H9 (cell line): Measurements from ENCODE around the gene MFRP. TPM values are rescaled to one million over a fixed set of nuclear protein-coding genes. Genes with fewer than 3 reads are reported as not detected.

Experiments
- DNase-seq: peaks from one replicate; pipeline ENCODE4 v3.0.0-alpha.2; 2017
- H2AFZ ChIP-seq: one replicate; pipeline ENCODE4 v1.6.1; 2013; ENCODE audit warnings: mild to moderate bottlenecking, low read length, control low read depth, moderate library complexity
- H2AK5ac ChIP-seq: 2 replicates; pipeline ENCODE4 v1.6.1; 2013; ENCODE audit warnings: low read length, control low read depth, mixed read lengths; ENCODE audit not compliant: insufficient read length
- H2BK120ac ChIP-seq: one replicate; pipeline ENCODE4 v1.6.1; 2013; ENCODE audit warnings: low read depth, mild to moderate bottlenecking, low read length, control low read depth, inconsistent platforms; ENCODE audit not compliant: poor library complexity, severe bottlenecking
- H2BK12ac ChIP-seq: 2 replicates; pipeline ENCODE4 v1.6.1; 2013; ENCODE audit warnings: low read length, control low read depth, mixed read lengths, low read depth; ENCODE audit not compliant: insufficient read length
- H2BK15ac ChIP-seq: 2 replicates; pipeline ENCODE4 v1.6.1; 2013; ENCODE audit warnings: low read depth, low read length, control low read depth
- H2BK20ac ChIP-seq: one replicate; pipeline ENCODE4 v1.6.1; 2013; ENCODE audit warnings: low read depth, mild to moderate bottlenecking, low read length, control low read depth, inconsistent platforms; ENCODE audit not compliant: poor library complexity, severe bottlenecking
- H2BK5ac ChIP-seq: 2 replicates; pipeline ENCODE4 v1.6.1; 2013; ENCODE audit warnings: low read length, control low read depth, mixed read lengths; ENCODE audit not compliant: insufficient read length
- H3K14ac ChIP-seq: 2 replicates; pipeline ENCODE4 v1.6.1; 2013; ENCODE audit warnings: low read length, control low read depth; ENCODE audit not compliant: insufficient read depth
- H3K18ac ChIP-seq: 2 replicates; pipeline ENCODE4 v1.6.1; 2013; ENCODE audit warnings: low read depth, mild to moderate bottlenecking, mixed read lengths, low read length, control low read depth; ENCODE audit not compliant: insufficient read length
- H3K23ac ChIP-seq: 2 replicates; pipeline ENCODE4 v1.6.1; 2013; ENCODE audit warnings: low read length, control low read depth, mixed read lengths, low read depth; ENCODE audit not compliant: insufficient read length
- H3K23me2 ChIP-seq: 2 replicates; pipeline ENCODE4 v1.6.1; 2013; ENCODE audit warnings: low read depth, mild to moderate bottlenecking, mixed read lengths, low read length, control low read depth; ENCODE audit not compliant: insufficient read length, poor library complexity, severe bottlenecking
- H3K27ac ChIP-seq: 2 replicates; pipeline ENCODE4 v1.5.1; 2013; ENCODE audit warnings: low read length, control low read depth, mixed read lengths, low read depth; ENCODE audit not compliant: insufficient read length
- H3K27me3 ChIP-seq: 2 replicates; pipeline ENCODE4 v1.6.1; 2013; ENCODE audit warnings: low read length, control low read depth, inconsistent platforms; ENCODE audit not compliant: insufficient read depth
- H3K4ac ChIP-seq: 2 replicates; pipeline ENCODE4 v1.6.1; 2013; ENCODE audit warnings: low read depth, mild to moderate bottlenecking, control low read depth, inconsistent platforms, low read length, moderate library complexity
- H3K4me1 ChIP-seq: 2 replicates; pipeline ENCODE4 v1.6.1; 2013; ENCODE audit warnings: low read length, control low read depth, inconsistent platforms; ENCODE audit not compliant: insufficient read depth
- H3K4me2 ChIP-seq: 2 replicates; pipeline ENCODE4 v1.6.1; 2013; ENCODE audit warnings: low read length, control low read depth, mixed read lengths; ENCODE audit not compliant: insufficient read length, insufficient read depth
- H3K56ac ChIP-seq: 2 replicates; pipeline ENCODE4 v1.6.1; 2013; ENCODE audit warnings: low read depth, mild to moderate bottlenecking, mixed read lengths, low read length, control low read depth; ENCODE audit not compliant: insufficient read length
- H3K79me1 ChIP-seq: 2 replicates; pipeline ENCODE4 v1.6.1; 2013; ENCODE audit warnings: low read depth, mild to moderate bottlenecking, moderate library complexity, low read length, control low read depth, inconsistent platforms; ENCODE audit not compliant: insufficient read depth, poor library complexity, severe bottlenecking
- H3K79me2 ChIP-seq: 2 replicates; pipeline ENCODE4 v1.6.1; 2013; ENCODE audit warnings: low read length, control low read depth, inconsistent platforms; ENCODE audit not compliant: insufficient read depth
- H3K9ac ChIP-seq: 2 replicates; pipeline ENCODE4 v1.6.1; 2013; ENCODE audit warnings: low read length, control low read depth, mixed read lengths; ENCODE audit not compliant: insufficient read length; ENCODE audit errors: extremely low read depth
- H3K9me3 ChIP-seq: one replicate; pipeline ENCODE4 v1.6.1; 2013; ENCODE audit warnings: low read depth, low read length, inconsistent platforms; ENCODE audit not compliant: control insufficient read depth
- H3T11ph ChIP-seq: one replicate; pipeline ENCODE4 v1.6.1; 2013; ENCODE audit warnings: mild to moderate bottlenecking, low read length, control low read depth, inconsistent platforms
- H4K20me1 ChIP-seq: one replicate; pipeline ENCODE4 v1.6.1; 2013; ENCODE audit not compliant: control insufficient read depth, insufficient read length, insufficient read depth
- H4K5ac ChIP-seq: 2 replicates; pipeline ENCODE4 v1.6.1; 2013; ENCODE audit warnings: low read depth, mild to moderate bottlenecking, mixed read lengths, low read length, control low read depth; ENCODE audit not compliant: insufficient read length
- H4K8ac ChIP-seq: replicated peaks from 2 replicates; pipeline ENCODE4 v1.6.1; 2013; ENCODE audit warnings: low read length, control low read depth, mixed read lengths, low read depth; ENCODE audit not compliant: insufficient read length
- H4K91ac ChIP-seq: 2 replicates; pipeline ENCODE4 v1.6.1; 2013; ENCODE audit warnings: low read depth, mild to moderate bottlenecking, moderate library complexity, mixed read lengths, low read length, control low read depth; ENCODE audit not compliant: insufficient read length
- H3K27ac Mint-ChIP-seq, 3 experiments: 2 replicates in 2 of 3; 3 replicates in 1 of 3; pipeline ENCODE4 v1.8.0; 2020 to 2021; ENCODE audit warnings: mixed read lengths in 3 of 3, mild to moderate bottlenecking in 1 of 3, moderate library complexity in 1 of 3
- H3K27me3 Mint-ChIP-seq: 2 replicates; pipeline ENCODE4 v1.8.0; 2021; ENCODE audit warnings: low read depth, mild to moderate bottlenecking, moderate library complexity, mixed read lengths
- H3K36me3 Mint-ChIP-seq, 3 experiments: 2 replicates in 2 of 3; 3 replicates in 1 of 3; pipeline ENCODE4 v1.8.0; 2020 to 2021; ENCODE audit warnings: low read depth in 3 of 3, mixed read lengths in 3 of 3; ENCODE audit not compliant: insufficient read depth in 1 of 3
- H3K4me1 Mint-ChIP-seq, 2 experiments: 2 replicates each; pipeline ENCODE4 v1.8.0; 2020; ENCODE audit warnings: mixed read lengths in 2 of 2
- H3K4me3 Mint-ChIP-seq, 2 experiments: 2 replicates in 1 of 2; 3 replicates in 1 of 2; pipeline ENCODE4 v1.8.0; 2020 to 2021; ENCODE audit warnings: mild to moderate bottlenecking in 2 of 2, mixed read lengths in 2 of 2, moderate library complexity in 1 of 2
- H3K9me3 Mint-ChIP-seq, 2 experiments: 2 replicates in 1 of 2; 3 replicates in 1 of 2; pipeline ENCODE4 v1.8.0; 2020; ENCODE audit warnings: mild to moderate bottlenecking in 2 of 2, mixed read lengths in 2 of 2, moderate library complexity in 1 of 2
- whole genome bisulfite sequencing: extraction: QIAGEN DNeasy Blood & Tissue Kit; methylation state at CpG from one replicate; pipeline ENCODE4 v1.1.7; 2013; ENCODE audit warnings: missing lambda C conversion rate, low lambda C conversion rate, mixed read lengths; ENCODE audit not compliant: insufficient read length; ENCODE audit errors: extremely low coverage; 5-methylcytosine and 5-hydroxymethylcytosine counted together
- total RNA-seq: library from RNA; stranded (reverse); gene quantifications from 2 replicates; pipeline ENCODE4 v1.2.1, GENCODE V29; 2021
- TF ChIP-seq, protein P1 (sequence below): fragments of 200-600 bp; sonication (generic); conservative IDR thresholded peaks from 3 replicates; pipeline ENCODE4 v1.8.0; 2021; ENCODE audit warnings: antibody characterized with exemption, mild to moderate bottlenecking

The MFRP gene
- total RNA-seq, 1 experiment from 2014 or later: not detected

- H3K27ac ChIP-seq: no peak overlapping the region
- no peaks in the 10 kb centered on the region for H4K20me1 ChIP-seq
- no peak overlapping the region for H4K5ac ChIP-seq
- H3K36me3 Mint-ChIP-seq: peaks cover 13 to 18% (median 15%) of the 10 kb centered on the region in 3 experiments
- no peak overlapping the region for H3K4ac ChIP-seq
- H3T11ph ChIP-seq: no peak overlapping the region
- no peak overlapping the region for H3K23ac ChIP-seq
- peak overlapping the region; percentile 38 to 99 for H3K4me3 Mint-ChIP-seq
- H3K27me3 ChIP-seq: peaks cover 16% of the 10 kb centered on the region
- H2BK120ac ChIP-seq: no peak overlapping the region
- no peak overlapping the region for H2AFZ ChIP-seq
- H3K79me1 ChIP-seq: peaks cover 9% of the 10 kb centered on the region
- no peak overlapping the region for H2BK15ac ChIP-seq
- peak overlapping the region; percentile 56 for H3K4me2 ChIP-seq
- H4K91ac ChIP-seq: no peak overlapping the region
- H3K23me2 ChIP-seq: peaks cover 28% of the 10 kb centered on the region
- DNase-seq: peak; percentile 40
- no peaks in the 10 kb centered on the region; a peak in 1 of 5 replicates for H3K9me3 Mint-ChIP-seq
- peaks cover 50% of the 10 kb centered on the region for H3K27me3 Mint-ChIP-seq
- no peaks in the 10 kb centered on the region; the same call in 1 of the 2 replicates for H3K4me1 ChIP-seq
- no peaks in the 10 kb centered on the region for H3K9me3 ChIP-seq
- H4K8ac ChIP-seq: no peak overlapping the region
- H2AK5ac ChIP-seq: no peak overlapping the region
- H2BK20ac ChIP-seq: no peak overlapping the region
- no peak overlapping the region for H3K27ac Mint-ChIP-seq
- peaks cover 43 to 65% of the 10 kb centered on the region in 2 experiments for H3K4me1 Mint-ChIP-seq
- H3K9ac ChIP-seq: no peak overlapping the region
- no peak overlapping the region for H3K56ac ChIP-seq
- H3K18ac ChIP-seq: no peak overlapping the region
- no peak overlapping the region for H3K14ac ChIP-seq
- TF ChIP-seq, protein P1, sequence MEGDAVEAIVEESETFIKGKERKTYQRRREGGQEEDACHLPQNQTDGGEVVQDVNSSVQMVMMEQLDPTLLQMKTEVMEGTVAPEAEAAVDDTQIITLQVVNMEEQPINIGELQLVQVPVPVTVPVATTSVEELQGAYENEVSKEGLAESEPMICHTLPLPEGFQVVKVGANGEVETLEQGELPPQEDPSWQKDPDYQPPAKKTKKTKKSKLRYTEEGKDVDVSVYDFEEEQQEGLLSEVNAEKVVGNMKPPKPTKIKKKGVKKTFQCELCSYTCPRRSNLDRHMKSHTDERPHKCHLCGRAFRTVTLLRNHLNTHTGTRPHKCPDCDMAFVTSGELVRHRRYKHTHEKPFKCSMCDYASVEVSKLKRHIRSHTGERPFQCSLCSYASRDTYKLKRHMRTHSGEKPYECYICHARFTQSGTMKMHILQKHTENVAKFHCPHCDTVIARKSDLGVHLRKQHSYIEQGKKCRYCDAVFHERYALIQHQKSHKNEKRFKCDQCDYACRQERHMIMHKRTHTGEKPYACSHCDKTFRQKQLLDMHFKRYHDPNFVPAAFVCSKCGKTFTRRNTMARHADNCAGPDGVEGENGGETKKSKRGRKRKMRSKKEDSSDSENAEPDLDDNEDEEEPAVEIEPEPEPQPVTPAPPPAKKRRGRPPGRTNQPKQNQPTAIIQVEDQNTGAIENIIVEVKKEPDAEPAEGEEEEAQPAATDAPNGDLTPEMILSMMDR: no peak
- H2BK5ac ChIP-seq: no peak overlapping the region
- no peak overlapping the region for H2BK12ac ChIP-seq
- H3K79me2 ChIP-seq: peaks cover 13% of the 10 kb centered on the region; the same call in 1 of the 2 replicates
- no CpG with 5 or more reads among the region's 11 CpGs for WGBS
These were observed 7.4 kb downstream of the MFRP start for GRCh38 chr11:119338965-119339588.
